AG08396 (cell line): ENCODE results near the gene CRACR2A.

ENCODE experiments used
- DNase-seq: peaks from one replicate; pipeline ENCODE4 v3.0.0; 2012; ENCODE audit warnings: low spot score, mixed read lengths

Gene CRACR2A

DNA sequence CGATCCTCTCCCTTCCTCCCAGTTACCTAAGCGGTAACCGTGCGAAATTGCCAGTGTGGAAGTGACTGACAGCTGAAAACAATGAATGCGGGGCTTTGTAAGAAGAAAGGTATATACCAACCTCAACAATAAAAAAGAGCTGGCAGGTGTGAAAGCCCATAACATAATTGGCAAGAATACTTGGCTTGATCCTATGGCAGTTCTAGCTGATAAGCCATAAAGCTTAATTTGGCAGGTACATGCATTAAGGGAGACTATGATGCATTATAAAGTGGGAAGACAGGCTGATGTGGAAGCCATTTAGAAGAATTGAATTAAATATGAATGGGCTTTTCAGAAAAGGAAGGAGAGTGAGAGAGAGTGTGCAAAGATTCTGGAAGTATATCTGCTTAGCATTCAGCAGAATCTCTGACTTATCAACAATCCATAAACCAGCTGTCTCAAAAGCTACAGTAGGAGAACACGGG is 71.3 kb downstream of the CRACR2A start:
- no peak for DNase-seq

DNA sequence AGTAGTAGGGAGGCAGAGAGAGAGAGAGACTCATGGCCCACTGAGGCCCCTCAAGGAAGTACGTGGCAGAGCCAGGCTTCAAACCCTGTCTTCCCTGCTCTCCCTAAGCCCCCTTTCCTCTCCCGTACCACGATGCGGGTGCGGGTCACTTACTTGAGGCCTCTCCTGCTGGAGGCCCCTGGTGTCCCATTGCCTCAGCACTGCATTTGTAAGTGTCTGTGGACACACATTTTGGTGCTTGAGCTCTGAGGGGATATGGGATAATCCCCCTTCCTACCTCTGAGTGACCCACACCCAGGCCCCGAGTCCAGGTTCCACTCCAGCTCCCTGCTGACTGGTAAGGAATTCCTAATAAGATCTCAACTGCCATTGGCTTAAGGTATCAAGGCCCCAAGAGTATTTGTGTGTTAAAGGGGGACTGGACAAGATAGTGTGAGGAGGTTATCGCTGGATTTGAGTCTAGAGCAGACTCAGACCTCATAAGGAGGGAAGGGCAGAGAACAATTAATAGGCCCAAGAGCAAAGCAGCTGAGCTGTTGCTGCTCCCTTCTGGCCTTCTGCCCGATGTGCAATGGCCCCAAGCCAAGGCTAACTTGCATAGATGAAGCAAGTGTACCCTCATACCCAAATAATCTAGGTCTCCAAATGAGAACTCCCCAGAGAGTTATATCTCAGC is 71.9 kb downstream of the CRACR2A start:
- DNase-seq: no peak

GRCh38 chr12:3679831-3680230 is 73.1 kb downstream of the CRACR2A start:
- DNase-seq: no peak

- no peak for DNase-seq
These were observed 75.3 kb downstream of the CRACR2A start for GRCh38 chr12:3677609-3678008.

- no peak for DNase-seq
These were observed 78.8 kb downstream of the CRACR2A start for GRCh38 chr12:3673981-3674708.

DNA sequence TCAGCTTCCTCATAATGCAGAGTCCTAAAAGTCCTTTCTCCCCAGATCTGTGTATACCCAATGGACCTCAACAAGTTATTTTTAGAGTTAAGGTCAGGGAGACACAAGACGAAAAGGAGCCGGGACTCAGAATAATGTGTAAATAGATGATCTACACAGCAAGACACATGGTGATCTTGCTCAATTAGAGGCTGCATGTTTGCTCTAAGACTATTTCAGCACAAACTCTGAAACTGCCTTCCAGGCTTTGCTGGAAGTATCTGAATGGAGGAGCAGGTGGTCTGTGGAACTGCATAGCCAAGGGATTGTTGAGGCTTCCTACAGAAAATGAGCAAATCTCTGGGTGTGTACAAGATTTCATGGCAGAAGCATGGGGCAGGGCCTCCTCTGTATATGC is 80.8 kb downstream of the CRACR2A start:
- no peak for DNase-seq

DNA sequence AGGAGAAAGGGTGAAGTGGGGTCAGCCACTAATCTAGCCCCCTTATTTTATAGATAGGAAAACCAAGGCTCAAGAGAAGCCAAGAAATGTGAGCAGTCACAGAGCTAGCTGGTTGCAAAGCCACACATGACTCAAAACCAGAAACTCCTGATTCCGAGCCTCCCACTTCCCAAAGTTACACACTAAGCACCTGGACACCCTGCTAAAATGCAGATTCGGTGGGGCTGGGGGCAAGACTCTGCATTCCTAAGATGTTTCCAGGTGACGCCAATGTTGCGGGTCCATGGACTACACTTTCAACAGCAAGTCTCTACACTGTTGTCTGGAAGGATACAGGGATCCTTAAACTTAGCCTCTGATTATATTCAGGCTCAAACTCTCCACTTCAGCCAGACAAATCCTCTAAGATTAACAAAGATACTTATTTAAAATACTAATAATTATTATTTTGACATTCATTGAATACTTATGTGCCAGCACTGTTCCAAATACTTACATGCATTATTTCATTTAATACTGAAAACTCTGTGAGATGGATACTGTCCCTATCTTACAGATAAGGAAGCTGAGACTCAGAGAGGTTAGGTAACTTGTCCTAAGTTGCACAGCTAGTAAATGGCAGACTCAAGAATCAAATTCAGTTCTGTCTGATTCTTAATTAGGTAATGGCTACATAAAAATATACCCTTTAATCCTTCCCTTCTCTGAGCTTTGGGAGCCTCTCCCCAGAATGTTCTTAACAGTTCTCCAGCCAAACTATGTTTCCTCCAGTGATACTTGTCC is 81.4 kb downstream of the CRACR2A start:
- no peak for DNase-seq

DNA sequence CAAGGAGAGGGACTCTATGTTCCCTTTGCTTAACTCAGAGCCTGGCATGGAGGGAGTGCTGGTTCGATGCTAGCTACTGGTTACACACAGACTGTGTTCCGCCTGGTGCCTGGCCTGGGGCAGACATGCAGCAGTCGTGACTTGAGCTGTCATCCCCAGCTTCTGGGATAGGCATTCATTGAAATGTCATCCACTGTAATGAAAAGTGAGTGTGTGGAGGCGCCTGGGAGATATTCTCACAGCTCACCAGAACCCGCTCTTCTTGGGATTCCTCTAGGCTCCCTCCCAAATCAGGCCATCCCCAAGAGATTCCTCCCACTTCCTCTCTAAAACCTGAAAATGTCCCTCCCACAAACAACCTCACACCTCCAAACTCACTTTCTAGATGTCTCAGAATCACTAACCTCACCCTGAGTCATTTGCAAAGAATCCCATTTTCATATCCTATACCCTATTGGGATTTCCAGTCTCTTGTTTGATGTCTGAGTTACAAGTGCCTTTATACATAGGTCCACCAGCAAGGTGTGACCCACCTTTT is 82.8 kb downstream of the CRACR2A start:
- no peak for DNase-seq

- no peak for DNase-seq
These were observed 83.3 kb downstream of the CRACR2A start for GRCh38 chr12:3669594-3669993.

DNA sequence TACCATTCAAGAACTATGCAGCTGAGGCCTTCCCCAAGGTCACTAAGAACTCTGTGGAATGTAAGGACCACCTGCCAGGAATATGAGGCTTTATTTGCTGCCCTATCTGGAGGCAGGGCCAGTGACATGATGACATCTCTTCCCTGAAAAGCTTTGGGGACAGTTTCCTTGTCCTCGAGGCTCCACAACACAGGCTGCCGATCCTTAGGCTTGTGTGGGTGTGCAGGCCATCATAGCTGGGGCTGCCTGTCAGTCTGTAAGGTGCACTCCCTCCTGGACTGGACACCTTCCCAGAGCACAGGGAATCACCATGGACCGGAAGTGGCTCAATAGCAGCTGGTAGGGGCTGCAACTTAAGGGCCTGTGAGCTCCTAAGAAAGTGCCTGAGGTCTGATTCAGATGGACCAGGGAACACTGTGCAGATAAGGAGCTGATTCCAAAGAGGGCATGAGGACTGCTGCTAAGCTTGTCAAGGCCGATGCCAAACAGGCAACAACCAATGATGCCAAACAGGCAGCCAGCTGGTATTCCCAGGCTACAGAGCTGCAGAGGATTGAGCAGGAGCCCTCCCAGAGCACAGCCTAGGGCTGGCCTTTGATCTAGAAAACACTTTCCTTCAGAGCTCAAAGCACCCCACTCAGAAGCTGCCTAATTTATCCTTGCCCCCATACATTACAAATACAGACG is 84.3 kb downstream of the CRACR2A start:
- DNase-seq: no peak

- DNase-seq: no peak
These were observed 85.4 kb downstream of the CRACR2A start for GRCh38 chr12:3667485-3667884.

DNA sequence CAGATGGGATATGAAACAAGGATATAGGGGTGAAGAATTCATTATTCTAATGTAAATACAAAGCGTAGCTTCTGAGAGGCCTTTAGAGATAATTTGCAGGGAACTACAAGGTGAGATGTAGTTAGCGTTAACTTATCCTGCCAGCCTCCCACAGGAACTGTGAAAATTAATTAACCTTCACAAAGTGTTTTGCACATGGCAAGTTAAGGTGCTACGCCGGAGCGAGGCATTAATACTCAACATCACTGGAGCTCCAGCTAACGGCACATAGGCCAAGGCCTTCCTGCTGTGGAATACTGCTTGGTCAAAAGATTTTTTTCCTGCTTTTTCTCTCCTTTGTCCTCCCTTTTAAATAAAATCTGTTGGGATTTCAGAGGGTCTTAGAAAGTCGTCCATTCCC is 86.5 kb downstream of the CRACR2A start:
- DNase-seq: no peak

DNA sequence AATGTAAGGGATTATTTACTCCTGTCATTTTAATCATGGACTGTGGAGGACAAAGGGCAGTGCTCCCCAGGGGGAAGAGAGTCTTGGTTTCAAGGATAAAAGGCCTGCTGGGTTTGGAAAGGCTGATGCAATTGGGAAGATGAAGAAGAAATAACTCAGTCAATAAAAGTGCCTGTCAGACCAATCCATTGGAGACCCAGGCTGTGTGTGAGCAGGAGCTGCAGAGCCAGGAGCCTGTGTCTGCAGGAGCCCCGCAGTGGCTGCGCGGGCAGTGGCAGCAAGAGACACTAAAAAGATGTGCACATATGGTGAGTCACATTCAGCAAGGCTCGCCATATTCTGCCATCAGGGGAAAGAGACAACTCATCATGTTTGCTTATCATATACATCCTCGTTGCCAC is 90.4 kb downstream of the CRACR2A start:
- DNase-seq: no peak

DNA sequence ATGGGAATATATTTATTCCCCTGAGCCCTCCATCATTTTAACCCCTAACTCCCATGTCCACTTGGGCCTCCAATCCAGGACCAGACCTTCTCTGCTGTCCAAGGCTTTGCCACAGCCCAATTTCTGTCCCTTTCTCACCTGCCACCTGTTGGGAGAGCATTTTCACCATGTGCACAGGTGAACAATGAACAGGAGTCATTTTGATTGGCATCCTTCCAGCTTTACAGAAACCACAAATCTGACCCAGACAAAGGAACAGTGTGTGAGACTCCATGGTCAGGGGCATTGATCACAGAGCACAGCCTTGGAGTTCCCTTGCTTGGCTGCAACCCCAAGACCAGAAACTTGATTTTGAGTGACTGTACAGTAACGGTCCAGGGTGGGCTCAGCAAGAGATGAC is 91.9 kb downstream of the CRACR2A start:
- DNase-seq: no peak

- DNase-seq: peak; percentile 27
These were observed 94.4 kb downstream of the CRACR2A start for GRCh38 chr12:3658327-3659163.

DNA sequence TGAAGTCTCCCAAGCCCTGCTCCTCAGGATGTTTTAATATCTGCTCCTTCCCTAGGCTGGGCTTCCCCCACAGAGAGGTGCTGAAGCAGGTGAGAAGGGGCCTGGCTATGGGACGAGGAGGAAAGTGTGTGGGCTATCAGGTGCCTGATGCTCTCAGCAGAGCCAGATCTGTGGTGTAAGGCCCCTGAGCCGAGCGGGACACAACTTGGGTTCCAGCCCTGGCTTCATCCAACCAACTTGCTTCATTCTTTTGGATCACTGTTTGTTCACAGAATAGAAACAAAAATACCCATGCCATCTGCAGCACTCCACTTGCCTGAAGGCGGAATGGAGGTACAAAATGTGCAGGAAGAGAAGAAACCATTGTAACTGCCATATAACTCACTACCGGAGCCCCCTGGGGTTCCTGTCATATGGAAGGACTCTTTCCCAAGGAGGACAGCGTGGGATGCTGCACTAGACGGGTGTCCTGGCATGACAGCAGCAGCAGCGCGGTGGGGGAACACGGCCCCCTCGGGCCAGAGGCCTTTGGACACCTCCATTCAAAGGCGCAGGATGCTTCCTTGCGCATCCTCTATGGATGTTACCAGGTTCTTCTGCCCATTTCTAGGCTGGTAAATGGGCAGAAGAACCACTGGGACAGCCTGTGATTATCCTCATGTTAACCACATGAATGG is 95.8 kb downstream of the CRACR2A start:
- DNase-seq: no peak

GRCh38 chr12:3655328-3655900 is 97.5 kb downstream of the CRACR2A start:
- DNase-seq: peak; percentile 51

DNA sequence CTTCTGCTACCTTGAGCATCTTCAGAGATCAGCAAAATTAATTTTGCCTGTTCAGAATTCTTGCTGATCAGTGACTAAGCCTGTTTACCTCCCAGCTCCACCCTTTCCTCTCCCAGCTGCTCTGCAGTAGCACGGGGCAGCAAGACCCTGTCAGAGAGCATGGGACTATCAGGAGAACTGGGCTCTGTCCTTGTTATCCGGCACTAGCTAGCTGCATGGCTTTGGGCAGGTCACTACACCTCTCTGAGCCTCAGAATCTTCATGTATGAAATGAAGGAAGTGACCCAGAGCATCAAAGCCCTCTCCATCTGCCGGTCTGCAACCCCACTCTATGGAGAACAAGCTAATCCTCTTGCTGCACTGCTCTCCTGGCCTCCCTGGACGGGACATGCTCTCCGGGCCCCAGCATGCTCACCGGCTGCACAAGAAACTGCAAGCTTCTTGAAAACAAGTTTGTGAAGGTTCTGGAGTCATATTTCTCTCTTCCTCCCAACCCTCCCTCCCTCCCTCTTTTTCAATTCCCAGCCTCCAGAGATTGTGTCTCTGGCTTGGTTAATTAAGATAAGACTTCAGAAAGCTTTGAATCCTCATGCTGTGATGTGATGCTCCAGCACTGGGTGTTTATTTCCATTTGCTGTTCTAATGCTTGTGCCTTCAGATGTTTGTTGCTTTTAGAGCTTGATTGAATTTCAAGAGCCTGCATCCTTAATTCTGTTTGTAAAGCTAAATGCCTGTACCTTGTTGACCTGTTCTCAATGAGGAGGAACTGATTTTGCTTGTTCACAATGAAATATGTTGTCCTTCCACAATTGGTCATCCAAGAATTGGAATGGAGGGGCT is 101.1 kb downstream of the CRACR2A start:
- no peak for DNase-seq

DNA sequence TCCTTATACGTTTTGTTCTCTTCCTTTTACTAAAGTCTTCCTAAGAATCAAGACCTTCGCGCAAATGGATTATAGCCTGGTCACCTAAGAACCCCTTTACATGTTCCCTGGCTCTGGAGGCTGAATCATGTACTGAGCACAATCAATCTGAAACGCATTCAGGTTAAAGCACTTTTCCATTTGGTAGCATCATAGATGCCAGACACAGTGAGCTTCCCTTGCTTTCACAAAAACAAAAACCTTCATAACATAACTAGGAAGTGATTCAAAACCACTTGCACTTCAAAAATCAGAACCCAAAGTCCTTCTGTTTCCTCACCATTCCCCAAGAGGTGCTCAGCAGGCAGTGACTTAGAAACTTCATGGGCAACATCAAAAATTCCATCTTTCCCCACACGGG is 105.4 kb downstream of the CRACR2A start:
- no peak for DNase-seq
